Testis (tissue), 2 donors: ENCODE measurements around the gene CNGB1.

Source experiments
- POLR2A ChIP-seq: fragments of 450-650 bp; IDR thresholded peaks from one replicate; pipeline ENCODE4 v1.6.1; 2017; ENCODE audit warnings: antibody characterized with exemption, mild to moderate bottlenecking, moderate library complexity
- TF ChIP-seq, protein P1 (sequence below), 3 experiments: fragments of 450-650 bp in 2 of 3; fragments of 200-600 bp in 1 of 3; sonication (generic) in 1 of 3; IDR thresholded peaks; one replicate each; pipeline ENCODE4 v1.5.1; 2016 to 2019; ENCODE audit warnings: antibody characterized with exemption in 3 of 3, mild to moderate bottlenecking in 2 of 3, moderate library complexity in 1 of 3

DNA sequence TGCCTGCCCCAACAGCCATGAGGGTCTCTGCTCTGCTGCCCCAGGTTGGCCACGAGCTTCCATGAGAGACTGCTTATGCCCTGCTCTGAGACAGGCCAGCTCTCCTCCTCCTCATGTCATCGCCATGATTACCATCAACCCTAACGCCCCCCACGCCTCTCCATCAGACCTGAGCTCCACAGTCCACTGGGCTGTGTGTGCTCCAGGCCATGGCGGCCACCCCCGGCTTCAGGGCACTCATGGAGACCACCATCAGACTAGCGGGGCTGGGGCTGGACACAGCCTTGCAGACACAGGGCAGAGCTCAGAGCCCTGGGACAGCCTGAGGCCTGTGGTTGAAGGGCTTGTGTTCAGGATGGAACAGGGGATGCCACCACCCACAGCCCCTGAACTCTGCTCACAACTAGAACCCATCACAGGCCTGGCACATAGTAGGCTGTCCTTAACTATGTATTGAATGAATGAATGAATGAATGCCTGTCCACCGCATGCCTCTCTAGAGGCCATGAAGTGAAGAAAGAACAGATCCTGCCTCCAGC is 14.6 kb downstream of the CNGB1 start:
- TF ChIP-seq, protein P1, sequence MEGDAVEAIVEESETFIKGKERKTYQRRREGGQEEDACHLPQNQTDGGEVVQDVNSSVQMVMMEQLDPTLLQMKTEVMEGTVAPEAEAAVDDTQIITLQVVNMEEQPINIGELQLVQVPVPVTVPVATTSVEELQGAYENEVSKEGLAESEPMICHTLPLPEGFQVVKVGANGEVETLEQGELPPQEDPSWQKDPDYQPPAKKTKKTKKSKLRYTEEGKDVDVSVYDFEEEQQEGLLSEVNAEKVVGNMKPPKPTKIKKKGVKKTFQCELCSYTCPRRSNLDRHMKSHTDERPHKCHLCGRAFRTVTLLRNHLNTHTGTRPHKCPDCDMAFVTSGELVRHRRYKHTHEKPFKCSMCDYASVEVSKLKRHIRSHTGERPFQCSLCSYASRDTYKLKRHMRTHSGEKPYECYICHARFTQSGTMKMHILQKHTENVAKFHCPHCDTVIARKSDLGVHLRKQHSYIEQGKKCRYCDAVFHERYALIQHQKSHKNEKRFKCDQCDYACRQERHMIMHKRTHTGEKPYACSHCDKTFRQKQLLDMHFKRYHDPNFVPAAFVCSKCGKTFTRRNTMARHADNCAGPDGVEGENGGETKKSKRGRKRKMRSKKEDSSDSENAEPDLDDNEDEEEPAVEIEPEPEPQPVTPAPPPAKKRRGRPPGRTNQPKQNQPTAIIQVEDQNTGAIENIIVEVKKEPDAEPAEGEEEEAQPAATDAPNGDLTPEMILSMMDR (IDR thresholded peaks at IDR 0.05) = no peak
- no peak for TF ChIP-seq POLR2A
